Measurements from ENCODE around the gene FGD3.

- no peak for TF ChIP-seq EZH2 (IDR thresholded peaks at IDR 0.05)
- no peak for TF ChIP-seq POLR2AphosphoS5 (IDR thresholded peaks at IDR 0.05; ENCODE audit: borderline replicate concordance, low read depth, low read length)
Measured at GRCh38 chr9:92983984-92984589, 36.8 kb downstream of the FGD3 start.
